Bone marrow (tissue), 2 donors: ENCODE results near the gene CBX2.

Source experiments
- DNase-seq, 2 donors: peaks; one replicate each; lab custom pipeline; 2025; lab: John Stamatoyannopoulos, UW

CBX2 gene

DNA sequence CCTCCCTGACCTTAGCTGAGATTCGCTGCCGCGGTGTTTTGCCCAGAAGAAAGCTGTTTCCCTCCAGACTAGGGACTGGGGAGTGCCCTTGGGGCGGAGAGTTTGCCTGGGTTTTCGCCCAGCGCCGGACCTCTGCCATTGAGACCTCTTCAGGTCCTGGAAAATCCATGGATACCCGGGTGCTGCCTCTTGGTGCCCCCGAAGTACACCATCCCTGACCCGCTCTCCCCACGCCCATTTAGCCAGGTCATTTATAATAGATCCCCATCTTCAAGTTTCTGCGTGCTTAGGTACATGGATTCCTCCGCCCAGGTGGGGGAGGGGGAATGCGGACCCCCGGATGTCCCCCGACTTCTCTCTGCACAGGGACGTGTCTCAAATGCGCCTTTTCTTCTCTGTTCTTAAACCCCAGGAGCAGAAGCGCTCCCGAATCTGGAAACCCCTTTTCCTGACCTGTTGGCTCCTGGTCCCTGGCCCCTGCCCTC is 34.0 kb downstream of the CBX2 start:
- no peak for DNase-seq

- no peak for DNase-seq
Observed at GRCh38 chr17:79812353-79813258, 34.7 kb downstream of the CBX2 start.

DNA sequence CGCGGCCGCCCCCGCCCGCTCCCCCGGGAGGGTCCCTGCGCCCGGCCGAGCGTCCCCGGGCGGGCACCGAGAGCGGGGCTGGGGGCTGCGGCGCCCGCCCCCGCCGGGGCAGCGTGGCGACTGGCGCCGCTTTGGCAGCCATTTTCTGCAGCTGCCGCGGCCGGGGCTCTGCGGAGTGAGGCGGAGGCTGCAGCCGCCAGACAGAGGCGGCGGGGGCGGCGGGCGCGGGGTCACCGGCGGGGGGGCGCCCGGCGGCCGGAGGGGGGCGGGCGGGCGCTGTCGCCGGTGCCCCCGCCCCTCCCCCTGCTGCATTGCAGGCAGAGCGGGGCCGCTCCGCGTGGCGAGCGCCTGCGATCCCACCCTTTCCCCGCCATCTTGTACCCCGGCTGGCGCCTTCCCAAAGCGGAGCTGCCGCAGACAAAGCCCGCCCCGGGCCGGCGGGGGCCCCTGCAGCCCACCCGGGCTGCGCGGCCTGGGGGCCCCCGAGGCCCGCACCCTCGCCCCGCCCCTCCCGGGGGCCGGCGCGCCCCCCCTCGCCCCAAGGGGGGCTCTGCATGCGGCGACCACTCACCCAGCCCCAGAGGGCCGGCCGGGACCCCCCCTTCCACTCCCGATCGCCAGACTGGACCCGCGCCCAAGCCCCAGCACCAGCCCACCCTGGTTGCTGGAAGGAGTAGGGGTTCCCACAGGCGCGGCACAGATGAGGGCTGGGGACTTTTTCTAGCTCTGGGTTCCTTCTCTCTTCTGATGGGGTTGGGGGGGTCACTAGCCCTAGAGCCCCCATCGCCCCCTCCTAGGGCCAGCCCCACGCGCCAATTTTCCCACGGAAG is 35.6 kb downstream of the CBX2 start:
- no peak for DNase-seq

DNA sequence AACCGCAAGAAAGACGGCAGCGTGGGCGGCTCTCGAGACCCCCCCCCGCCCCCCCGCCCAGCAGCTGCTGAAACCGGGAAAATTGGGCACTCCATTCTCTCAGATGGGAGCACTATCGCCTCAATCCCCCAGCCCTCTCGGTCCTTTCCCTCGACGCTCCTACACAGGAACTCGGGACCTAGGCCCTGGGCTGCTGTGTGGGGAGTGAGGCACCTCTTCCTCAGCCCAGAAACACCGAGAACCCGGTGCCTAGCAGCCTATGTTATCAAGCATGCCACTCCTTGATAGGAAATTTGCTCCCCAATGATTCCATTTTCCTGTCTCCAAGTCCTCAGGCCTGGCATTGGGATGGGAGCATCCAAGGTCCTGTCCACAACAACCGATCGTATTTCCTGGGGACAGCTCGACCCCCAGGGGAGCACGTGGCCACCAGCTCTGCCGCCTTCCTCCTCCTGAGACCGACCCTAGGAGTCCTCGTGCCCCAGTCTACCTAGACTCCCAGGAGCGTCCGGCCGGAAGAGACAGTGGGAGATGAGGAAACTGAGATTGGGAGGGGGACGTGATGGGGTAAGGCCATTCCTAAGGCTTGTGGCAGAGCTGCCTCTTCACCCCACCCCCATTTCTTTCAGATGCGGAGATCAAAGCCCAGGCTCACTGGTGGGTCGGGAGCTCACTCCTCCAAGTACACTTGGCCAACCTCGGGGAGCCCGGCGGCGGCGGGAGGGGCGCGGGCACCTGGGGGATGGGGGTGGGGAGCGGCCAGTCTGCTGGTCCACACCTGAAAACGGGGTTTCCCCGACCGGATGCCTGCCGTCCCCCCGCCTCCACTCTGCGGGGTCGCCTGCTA is 36.4 kb downstream of the CBX2 start:
- DNase-seq, result no peak

DNA sequence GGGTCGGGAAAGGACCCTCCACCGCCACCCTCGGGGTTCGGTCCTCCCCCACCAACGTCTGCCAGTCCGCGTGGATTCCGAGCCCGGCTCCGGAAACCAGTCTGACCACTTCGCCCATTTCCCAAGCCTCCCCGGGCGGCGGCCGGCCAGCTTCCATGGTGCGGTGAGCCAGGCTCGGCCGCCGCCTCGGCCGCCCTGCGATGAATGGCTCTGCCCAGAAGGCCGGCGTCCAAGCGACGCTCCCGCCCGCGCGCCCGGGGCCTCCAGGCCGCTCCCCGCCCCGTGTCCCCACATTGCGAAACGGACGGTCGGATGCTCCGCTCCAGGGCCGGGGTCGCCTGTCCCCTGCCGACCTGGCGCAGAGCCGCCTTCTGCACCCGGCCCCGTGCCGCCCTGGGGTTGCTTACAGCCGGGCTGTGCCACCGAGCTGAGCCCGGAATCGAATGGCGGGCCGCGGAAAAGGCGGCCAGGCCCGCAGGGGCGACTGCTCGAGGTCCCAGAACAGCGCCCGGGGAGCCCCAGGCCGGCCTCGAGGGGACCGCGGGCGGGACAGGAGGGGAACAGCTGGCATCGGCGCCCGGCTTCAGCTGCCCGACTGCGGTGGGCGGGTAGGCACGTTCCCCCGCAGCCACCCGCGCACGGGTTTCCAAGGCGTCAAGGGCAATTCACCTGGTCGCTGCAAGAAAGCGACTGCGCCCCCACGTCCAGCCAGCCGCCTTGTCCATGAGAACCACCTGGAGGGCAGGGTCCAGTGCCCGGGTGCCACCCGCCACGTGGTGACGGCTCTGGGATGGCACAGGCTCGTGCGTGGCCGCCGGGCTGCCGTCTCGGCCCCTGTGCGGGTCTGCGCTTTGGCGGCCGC is 37.3 kb downstream of the CBX2 start:
- DNase-seq, result peak in 1 of 2 donors; percentile 21

GRCh38 chr17:79815836-79816461 is 38.0 kb downstream of the CBX2 start:
- DNase-seq, result no peak

DNA sequence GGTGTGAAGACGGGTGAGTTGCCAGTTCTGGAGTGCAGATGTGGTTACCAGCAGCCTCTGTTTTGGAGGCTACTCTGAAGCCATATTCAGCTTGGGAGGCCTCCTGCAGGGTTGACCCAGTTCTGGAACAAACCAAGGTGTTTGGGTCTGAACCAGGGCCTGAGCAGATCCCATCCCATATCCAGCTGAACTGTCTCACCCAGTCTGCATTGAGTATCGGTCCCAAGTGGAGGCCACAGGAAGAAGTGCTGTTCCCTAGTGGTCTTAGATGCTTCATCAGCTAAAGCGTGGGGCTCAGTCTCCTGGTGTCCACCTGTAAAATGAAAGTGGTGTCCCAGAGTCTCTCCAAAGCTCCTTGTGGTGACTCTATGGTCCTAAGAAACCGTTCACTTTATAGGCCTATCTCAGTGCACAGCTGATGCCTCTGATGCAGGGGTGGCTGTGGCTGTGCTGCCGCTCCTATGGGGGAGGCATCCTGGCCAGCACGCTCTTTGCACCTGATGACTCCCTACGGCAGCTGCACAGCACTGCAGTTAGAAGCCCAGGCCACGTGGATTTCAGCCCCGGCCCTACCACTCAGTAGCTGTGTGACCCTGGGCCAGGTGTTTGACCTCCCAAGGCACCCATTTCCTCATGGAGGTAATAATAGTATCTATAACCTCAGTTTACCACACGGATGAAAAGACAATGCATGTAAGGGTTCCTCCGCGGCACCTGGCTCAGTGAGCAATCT is 40.2 kb downstream of the CBX2 start:
- no peak for DNase-seq

GRCh38 chr17:79819085-79819484 is 41.1 kb downstream of the CBX2 start:
- no peak for DNase-seq

- no peak for DNase-seq
Observed at GRCh38 chr17:79819534-79820276, 41.8 kb downstream of the CBX2 start.

GRCh38 chr17:79820959-79821330 is 43.0 kb downstream of the CBX2 start:
- no peak for DNase-seq

DNA sequence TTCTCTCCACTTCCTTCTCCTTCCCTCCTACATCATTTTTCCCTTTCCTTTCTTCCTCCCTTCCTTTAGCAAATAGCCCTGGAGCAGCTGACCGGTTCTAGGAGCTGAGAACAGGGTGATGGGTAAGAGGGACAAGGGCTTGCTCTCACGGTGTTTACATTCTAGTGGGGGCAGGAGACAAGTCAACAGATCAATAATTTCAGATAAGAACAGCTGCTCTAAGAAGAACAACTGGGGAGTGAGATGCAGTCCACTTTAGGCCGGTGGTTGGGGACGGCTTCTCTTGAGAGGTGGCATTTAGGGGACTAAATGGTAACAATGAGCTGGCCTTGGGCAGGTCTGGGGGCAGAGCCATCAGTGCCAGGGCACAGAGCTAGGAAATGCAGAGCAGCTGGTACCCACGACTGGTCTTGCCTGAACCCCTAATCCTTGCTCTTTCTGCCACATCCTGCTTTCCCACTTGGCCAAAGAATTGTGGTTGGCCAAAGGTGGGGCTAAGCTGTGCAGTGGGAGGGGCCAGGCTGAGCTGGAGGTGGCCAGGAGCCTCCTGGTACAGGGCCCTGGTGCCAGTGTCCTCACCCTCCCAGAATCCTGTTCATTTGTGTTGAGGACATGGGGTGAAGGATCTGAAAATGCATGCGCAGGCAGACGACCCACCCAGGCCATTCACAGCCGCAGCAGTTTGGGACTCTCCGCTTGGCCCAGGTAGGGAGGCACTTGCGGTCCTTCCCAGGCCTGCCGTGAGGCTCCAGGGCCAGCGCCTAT is 43.6 kb downstream of the CBX2 start:
- no peak for DNase-seq

DNA sequence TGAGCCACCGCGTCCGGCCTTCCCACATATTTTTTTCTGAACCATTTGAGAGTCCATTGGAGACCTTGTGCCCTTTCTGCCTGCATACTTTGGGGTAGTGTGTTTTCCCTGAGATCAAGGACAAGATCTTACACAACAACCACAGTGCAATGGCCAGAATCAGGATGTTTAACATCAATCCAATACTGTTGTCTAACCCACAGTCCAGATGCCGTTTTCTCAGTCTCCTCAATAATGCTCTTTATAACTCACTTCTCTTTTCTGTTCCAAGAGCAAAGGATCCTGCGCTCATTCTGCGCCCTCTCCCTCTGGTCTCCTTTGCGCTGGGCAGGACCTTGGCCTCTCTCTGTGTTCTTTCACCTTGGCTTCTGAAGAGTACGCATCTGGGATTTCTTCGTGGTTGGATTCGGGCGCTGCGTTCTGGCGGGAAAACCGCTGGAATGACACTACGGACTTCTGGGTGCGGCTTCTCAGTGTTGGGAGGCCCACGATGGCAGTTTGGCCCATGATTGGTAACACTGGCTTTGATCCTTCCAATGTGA is 44.7 kb downstream of the CBX2 start:
- DNase-seq, result no peak

DNA sequence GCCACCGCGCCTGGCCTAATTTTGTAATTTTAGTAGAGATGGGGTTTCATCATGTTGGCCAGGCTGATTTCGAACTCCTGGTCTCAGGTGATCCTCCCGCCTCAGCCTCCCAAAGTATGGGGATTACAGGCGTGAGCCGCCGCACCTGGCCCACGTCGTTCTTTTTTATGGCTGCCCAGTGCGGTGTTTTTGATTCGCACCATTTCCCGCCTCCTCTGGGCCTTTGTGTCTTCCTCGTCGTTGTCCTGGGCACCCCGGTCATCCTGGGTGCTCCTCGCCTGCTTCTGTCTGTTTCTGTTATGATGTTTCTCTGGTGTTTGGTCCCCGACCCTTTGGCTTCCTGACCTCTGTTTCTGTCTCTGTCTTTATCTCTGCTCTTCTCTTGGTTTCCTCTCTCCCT is 46.3 kb downstream of the CBX2 start:
- no peak for DNase-seq

- no peak for DNase-seq
Observed at GRCh38 chr17:79824893-79825579, 47.1 kb downstream of the CBX2 start.

GRCh38 chr17:79825580-79825921 is 47.6 kb downstream of the CBX2 start:
- no peak for DNase-seq

DNA sequence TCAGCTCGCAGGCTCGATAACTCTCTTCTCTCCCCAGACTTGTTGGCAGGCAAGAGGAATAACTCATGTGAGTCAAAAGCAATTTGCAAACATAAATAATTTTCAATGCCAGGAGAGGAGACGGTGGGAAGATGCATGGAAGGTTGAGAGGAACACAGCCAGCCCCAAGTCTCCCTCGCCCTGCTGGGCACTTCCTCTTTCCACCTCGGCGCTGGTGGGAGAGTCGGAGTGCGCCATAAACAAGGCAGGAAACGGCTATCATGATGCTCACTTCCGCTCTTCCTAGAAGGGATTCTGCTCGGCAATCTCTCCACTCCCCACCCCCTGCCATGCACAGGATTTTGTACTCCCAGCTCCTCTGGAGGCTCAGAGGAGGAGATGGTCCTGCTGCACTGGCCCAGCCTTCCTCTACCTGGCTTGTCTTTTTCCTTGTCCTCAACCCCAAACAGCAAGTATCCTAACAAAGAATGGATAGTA is 48.3 kb downstream of the CBX2 start:
- DNase-seq, result peak in 1 of 2 donors; percentile 45

- DNase-seq, result no peak
Observed at GRCh38 chr17:79826841-79827578, 49.1 kb downstream of the CBX2 start.
